ENCODE data around the gene CCDC178.

The CCDC178 gene

DNA sequence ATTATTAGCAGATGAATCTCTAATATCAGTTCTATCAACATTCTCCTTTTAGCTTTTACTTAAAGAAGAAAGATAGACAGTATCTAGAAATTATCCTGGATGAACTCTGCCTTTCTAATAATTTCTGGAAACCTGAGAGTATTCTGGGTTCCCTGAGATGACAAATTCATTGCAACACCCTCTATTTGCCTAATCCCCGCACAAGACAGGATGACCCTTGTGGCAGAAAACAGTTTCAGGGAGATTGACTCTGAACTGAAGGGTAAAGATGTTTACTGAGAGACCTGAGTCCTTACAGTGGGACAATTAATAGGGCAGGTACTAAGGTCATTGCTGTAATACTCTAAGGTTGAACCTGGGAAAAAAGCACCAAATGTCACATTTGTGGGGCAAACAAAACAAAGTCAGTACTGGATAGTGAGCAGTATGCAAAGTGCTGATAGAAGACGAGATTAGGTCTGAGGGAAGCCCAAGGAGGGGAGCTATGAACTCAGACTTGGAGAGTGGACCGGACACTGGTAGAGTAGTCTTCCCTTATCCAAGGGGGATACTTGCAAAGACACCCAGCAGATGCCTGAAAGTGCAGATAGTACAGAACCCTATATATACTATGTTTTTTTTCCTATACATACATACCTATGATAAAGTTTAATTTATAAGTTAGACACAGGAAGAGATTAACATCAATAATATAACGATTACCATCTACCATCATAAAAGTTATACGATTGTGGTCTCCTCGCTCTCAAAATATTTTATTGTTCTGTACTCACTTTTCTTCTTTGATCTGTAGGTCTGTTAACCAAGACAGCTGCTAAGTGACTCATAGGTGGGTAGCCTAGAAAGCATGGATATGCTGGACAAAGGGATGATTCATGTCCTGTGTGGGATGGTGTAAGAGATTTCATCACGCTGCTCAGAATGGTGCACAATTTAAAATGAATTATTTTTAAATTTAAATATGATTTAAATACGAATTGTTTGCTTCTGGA, 519.4 kb downstream of the CCDC178 start:
- no peak for DNase-seq (ENCODE audit: low read depth in 2 of 2)

DNA sequence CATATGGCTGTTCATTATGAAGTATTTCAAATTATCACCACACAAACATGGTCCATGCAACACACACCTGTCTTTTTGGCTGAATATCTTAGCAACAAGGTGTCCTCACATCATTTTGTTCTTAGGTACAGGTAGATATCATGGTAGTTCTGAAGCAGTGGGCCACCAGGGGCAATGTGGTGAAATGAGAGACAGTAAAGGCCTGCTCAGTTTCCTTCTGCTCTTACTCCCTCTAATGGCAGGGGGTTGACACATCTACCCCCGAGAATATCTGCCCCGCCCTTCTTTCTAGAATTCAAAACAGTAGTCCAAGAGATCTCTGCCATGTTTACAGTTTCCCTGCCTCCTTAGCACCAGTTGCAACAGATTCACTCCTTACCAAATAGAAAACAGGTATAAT, 520.7 kb downstream of the CCDC178 start:
- DNase-seq (ENCODE audit: low read depth in 2 of 2), result no peak

DNA sequence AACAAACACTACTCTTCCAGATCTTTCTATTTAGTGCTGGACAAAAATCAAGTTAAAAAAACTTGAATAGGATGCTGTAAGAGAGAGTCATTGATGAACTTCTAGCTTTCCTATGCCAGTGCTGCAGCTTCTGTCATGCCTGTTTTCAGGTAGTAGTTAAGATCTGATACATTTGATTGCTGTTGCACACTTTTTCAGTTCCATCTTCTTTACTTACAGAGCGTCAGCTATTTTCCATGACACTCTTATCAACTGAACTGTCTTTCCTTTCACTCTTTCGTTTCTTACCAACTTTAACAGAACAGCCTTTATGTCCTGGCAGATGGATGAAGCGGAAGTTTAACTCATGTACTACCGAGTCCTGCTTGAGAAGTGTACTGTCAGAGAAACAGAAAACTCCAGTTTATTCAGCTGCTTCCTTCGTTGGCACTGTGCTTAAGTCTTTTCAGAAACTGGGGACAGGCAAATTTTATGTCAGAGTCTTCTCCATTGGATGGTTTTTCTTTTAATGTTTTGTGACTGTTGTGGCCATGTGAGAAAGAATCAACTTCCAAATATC, 521.8 kb downstream of the CCDC178 start:
- no peak for DNase-seq (ENCODE audit: low read depth in 2 of 2)

DNA sequence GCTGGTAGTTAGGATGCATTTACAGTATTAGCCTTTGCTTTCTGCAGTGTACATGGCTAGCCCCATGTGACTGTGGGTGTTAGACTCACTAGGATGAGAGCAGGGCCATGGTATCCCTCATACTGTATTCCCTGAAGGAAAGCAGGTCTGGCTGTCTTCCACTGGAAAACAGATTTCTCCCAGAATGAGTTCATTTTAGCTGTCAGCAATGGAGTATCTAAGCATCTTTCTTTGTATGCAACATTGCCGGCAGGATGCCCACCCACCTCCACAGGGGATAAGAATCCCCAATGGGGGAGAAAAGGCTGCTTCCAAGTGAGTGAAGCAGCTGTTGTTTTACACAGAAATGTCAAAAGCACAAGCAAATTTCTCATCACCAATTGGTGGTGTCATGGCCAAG, 525.0 kb downstream of the CCDC178 start:
- no peak for DNase-seq (ENCODE audit: low read depth in 2 of 2)

DNA sequence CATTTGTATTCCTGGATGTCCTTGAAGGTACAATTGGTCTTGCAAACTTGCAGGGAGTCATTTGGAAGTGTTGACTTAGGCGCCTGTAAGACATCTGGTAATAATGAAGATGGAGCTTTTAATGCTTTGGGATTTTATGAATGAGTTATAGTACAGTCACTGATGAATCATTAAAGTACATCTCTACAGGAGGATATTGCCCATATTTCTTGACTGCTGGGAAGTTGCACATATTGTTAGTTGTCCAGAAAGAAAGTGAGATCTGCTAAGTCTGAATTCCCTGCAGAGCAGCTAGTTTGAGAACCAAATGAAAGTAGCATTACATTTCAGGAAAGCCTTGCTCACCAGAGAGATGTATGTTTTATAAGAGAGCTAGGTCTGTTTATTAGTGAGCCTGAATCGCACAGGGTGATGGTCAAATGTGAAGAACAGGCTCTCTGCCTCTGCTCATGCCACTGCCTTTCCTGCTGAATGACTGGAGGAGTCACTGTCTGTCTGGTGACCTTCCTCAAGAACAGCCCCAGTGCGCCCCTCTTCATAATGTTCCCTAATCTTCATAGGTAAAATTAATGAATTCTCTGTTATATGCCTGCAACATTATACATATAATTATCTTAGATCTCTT, 528.7 kb downstream of the CCDC178 start:
- no peak for DNase-seq (ENCODE audit: low read depth in 2 of 2)

DNA sequence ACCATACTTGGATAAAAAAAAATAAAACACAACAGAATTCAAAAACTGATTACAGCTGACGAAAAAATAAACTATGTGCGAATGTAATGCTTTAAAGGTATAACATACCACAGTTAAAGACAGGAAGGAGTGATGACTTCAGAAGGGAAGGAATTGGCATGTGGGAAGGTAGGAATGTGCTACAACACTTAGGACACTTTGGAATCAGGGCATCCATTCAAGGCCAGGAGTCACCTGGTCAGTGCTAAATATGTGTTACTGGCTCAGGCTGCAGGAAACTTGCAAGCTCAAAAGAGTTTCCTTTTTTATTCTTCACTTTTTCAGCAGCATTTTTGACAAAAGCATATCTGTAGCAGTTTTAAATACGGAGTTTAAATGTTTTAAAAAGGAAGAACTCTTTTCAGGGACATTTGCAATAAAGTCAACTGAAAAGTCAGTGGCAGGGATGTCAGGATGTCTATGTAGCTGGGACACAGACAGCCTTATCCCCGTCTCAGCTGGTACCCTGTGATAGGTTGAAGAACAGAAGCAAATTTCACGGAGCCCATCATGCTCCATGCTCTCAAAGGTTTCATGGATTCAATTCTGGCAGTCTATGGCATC, 529.7 kb downstream of the CCDC178 start:
- DNase-seq (ENCODE audit: low read depth in 2 of 2), result no peak

DNA sequence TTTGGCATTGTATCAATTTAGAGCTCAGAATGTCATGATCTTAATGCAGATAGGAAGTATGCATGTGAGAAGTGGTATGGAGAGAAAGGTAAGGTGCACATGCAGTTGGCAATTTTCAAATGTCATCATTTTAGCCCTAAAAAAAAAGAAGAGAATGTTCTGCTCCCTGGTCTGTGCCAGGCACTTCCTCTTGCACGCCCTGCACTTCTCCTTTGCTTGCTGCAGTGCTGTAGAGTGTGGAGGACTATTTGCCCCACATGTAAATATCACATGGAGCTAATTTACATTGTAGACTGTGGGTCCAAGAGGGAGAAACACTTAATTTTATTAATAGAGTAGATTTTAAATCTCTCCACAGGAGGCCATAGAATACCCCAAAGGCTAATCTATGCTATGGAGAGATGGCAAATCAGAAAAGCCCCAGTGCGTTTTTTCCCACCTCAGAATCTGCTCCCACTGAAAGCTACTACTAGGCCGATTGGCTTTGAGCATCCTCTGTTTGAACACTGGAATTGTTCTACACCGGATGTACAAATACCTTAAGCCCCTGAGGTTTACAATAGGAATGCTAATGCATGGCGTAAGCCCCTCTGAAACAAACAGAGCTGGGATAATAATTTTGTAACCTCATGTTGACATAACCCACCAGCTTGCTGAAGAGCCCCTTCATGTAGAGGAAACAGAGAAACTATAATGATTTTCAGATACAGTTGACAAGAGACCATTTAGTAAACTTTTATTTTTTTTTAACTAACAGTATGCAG, 530.5 kb downstream of the CCDC178 start:
- no peak for DNase-seq (ENCODE audit: low read depth in 2 of 2)

DNA sequence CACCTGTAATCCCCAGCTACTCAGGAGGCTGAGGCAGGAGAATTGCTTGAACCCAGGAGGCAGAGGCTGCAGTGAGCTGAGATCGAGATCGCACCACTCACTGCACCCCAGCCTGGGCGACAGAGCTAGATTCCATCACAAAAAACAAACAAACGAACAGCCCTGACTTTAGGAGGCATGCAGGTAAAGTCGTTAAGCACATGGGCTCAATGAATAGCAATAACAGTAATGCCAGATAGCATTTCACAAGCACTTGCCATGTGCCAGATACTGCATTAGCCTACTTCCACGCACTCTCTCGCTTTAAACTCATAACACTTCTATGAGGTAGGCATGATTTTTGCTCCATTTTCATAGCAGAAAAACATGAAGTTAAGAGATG, 532.1 kb downstream of the CCDC178 start:
- DNase-seq (ENCODE audit: low read depth in 2 of 2), result no peak

DNA sequence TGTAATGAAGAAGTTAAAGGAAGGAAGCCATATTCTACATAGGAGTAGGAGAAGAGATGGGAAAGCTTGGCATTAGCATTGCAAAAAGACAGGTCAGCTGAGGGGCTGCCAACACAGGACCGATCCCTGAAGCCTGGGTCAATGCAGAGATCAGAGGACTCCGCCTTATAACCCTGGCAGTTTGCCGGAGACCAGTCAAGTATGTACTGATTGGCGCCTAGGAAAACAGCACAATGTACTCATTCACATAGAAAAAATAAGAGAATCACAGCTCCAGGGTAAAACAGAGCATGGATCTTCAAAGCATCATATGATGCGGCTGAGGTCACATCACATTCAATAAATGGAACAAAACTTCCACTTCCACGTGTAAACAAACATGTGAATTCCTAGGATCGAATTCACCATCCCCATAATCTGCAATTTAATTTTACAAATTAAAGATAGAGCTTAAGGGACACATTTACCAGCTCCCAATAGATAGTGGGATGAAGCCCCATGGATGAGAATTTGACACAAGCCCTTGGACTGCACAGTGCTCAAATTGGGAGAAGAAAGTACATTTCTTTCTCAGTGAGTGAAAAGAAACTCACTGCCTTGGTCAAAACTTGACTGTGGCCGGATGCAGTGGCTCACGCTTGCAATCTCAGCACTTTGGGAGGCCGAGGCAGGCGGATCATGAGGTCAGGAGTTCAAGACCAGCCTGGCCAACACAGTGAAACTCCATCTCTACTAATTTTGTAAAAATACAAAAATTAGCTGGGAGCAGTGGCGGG, 532.7 kb downstream of the CCDC178 start:
- DNase-seq (ENCODE audit: low read depth in 2 of 2), result no peak

DNA sequence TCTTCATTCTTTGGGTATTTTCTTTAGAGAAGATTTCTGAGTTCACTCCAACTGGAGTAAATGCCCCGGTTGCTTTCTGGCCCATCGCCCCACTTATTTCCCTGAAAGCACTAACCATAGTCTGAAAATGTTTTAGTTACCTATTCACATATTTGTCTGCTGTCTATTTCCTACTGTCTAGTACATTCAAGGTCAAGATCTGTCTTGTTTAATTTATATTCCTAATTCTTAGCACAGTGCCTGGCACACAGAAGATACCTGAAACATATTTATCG, 533.3 kb downstream of the CCDC178 start:
- no peak for DNase-seq (ENCODE audit: low read depth in 2 of 2)

DNA sequence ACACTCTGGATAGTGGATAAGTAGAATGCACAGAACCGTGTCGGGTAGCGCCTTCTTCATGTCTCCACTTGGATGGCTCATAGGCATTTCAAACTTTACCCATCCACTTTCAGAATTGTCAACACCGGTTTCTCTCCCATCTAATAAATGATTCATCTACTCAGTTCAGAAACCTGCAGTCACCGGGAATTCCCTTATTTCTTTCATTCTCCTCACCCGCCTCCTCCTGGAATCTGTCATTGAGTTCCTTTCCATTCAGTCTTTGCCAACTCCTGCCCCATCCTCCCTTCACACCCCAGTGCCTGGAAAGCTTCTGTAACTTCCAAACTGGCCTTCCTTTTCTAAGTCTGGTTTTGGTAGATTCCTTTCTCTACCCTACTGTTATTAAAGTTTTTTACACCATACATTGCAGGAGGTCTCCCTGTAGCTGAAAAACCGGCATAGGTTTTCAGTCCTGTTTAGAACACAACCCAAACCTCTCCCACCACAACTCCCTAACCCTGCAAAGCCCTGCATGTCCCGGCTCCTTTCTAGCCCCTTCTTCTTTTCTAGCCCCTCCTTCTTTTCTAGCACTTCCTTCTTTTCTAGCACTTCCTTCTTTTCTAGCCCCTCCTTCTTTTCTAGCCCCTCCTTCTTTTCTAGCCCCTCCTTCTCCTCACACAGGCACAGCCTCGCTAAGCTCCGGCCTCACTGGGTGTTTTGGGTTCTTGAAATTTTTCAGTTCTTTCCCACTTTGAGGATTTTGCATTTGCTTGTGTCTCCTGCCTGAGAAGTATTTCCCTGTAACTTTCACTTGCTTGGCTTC, 533.8 kb downstream of the CCDC178 start:
- no peak for DNase-seq (ENCODE audit: low read depth in 2 of 2)

DNA sequence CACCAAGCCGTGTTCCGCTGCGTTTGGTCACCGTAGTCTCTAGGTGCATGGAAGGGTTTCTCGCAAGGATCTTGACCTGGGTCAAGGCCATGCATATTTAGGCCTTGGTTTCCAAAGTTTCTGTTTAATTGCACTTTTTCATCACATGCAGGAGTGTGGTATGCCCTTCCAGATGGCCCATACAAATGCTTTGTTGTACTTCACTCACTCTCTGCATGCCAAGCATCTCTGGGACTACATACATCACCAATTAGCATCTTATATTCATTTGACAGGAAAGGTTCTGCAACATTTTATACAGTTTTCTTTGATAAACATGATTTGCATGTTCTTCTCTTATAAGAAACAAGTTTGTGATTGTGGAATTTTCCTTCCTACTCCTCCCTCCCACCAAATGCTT, 534.9 kb downstream of the CCDC178 start:
- no peak for DNase-seq (ENCODE audit: low read depth in 2 of 2)

DNA sequence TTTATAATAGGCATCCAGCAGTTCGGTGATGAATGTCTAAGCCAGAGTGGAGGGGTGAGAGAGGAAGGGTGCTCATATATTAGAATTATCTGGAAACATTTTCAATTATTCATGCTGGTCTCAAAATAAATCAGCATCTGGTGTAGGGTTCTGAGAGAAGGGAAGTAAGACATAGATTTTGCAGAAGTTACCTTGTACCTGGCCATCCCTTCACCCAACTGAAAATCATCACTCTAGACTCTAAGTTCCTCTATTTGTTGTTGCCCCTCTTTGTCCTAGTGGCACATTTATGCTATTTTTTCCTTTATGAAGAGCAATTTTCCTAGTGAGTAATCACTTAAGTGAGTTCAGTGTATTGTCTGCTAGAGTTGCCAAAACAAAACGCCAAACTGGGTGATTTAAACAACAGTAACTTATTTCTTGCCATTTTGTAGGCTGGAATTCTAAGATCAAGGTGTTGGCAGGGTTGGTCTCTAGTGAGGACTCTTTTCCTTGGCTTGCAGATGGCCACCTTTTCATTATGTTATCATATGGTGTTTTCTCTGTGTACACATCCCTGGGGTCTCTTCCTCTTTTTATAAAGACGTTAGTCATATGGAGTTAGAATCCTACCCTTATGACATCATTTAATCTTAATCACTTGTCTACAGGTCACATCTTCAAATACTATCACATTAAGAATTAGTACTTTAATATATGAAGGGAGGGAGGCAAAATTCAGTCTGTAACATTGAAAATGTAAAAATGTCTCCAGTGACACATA, 537.8 kb downstream of the CCDC178 start:
- no peak for DNase-seq (ENCODE audit: low read depth in 2 of 2)

DNA sequence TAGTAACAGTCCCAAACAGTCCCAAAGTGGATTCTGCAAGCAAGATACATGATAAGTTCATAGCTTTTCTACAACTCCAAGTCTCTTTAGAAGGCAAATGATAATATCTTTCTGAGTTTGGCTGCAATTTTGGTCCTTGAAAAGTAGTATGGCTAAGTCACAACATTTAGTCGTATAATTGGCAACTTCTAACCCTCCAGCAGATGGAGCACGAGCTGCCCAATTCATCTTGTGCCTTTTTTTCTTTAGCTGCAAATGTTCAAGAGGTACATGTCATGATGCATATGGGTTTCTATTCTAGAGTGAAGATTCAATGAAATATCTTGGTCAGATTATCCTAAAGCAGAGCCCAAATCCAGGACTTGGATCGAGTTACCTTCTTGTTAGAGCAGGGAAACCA, 540.7 kb downstream of the CCDC178 start:
- DNase-seq (ENCODE audit: low read depth in 2 of 2), result no peak

DNA sequence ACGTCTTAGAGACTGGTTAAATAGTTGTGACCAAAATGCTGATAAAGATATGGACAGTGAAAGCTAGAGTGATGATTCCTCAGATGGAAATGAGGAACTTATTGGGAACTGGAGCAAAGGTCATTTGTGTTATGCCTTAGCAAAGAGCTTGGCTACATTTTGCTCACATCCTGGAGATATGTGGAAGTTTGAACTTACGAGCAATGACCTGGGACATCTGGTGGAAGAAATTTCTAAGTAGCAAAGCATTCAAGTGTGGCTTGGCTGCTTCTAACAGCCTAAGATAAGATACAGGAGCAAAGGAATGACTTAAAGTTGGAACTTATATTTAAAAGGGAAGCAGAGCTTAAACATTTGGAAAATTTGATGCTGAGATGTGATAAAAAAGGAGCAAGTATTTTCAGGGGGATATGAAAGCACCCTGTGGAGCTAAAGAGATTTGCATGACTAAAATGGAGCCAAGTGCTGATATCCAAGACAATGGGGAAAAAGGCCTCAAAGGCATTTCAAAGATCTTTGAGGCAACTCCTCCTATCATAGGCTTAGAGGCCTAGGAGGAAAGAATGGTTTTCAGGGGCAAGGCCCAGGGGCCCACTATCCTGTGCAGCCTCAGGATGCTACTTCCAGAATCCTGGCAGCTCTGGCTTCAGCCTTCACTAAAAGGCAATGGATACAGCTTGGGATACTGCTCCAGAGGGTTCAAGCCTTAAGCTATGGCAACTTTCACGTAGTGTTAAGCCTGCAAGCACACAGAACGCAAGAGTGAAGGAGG, 543.6 kb downstream of the CCDC178 start:
- no peak for DNase-seq (ENCODE audit: low read depth in 2 of 2)

DNA sequence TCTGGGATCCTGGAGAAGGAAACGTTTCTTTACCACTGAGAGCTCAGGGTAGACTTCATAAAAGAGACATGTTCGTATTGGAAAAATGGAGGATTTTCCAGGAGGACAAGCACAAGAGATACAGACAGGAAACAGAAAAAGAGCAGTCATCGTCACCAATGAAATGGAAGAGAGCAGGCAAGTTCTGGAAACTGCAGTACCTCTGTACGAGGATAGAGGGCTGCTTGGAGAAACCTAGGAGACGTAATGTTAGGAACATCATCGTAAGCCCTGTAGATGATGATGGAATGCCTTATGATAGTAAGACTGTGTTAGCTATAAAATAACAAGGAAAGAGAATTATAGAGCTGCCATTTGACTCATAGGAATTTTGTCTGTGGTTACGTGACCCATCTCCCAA, 546.6 kb downstream of the CCDC178 start:
- DNase-seq (ENCODE audit: low read depth in 2 of 2), result no peak

DNA sequence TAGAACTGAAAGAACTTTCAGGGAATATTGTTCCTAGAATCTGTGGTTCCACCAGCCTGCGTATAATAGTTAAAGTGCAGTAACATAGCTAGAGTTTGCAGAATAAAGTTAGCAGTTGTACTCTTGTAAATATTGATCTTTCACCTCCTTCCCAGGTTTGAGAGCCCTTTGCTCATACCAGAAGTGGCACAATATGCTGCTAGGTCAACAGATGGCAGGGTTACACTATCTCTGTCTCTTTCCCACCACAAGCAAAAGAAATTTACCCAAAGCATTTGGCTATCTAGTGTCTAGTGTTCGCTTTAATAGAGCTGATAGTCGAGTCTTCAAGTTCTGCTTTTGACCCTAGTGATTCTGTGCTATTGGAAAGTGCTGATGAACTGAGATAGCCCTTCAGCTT, 548.7 kb downstream of the CCDC178 start:
- no peak for DNase-seq (ENCODE audit: low read depth in 2 of 2)

DNA sequence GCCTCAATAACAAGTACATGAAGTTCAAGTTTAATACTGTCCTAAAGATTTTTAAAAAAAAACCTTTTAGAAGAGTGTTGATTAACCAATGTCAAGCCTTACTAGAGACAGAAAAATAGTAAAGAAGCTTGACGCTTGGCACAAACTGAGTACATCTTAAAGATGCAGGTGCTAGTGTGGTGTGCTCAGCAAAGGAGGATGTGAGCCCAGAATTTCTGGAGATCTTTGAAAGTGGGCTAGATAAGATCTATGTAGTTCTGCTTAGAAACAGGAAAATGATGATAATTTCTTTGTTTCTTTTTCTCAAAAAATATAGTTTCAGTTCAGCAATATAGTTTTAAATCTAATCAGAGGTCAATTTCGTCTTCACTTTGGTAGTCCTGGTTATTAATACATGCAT, 549.4 kb downstream of the CCDC178 start:
- DNase-seq (ENCODE audit: low read depth in 2 of 2), result no peak

Data from stimulated activated CD4-positive, alpha-beta T cell treated with anti-CD3 and anti-CD28 coated beads, Interleukin-15, amount 100 ng/mL, for 48 hours (primary cell).